Measurements from ENCODE around the gene PARVA.

PARVA gene

DNA sequence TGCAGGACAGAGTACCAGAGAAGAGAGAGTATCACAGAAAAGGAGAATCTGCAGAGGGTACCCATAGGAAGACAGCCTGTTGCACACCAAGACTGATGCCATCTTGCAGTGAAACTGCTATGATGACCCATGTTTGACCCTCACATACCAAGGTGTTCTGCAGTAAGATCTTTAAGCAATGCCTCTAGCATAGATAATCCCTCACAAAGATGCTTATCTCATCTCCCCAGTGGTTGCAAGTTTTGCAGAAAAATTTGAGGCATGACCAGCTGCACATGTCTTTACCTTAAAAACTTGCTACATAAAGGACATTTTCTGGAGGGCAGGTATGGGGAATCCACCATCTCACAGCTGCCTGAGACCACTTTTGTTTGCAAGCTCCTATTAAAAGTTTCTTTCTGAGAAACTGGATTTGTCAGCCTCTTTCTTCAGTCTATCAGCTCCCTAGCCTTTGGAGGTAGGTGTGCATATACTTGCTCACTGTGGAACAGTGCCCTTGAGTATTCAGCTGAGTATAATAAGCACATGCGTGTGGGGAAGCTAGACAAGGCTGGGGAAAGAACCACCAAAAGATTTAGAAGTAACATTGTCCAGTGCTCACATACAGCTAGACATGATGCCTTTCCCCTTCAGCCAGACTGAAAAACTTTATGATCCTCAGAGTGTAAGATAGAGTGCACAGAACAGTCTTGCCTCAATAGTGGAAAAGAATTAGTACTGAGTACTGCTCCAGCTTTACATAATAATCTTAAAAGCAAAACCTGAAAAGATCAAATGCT is 196.5 kb downstream of the PARVA start:
- no peak overlapping the region for H3K27ac ChIP-seq
- TF ChIP-seq ZFX (IDR thresholded peaks at IDR 0.05; ENCODE audit: borderline replicate concordance) (no peak), CTCF (IDR thresholded peaks at IDR 0.05) (no peak)

GRCh38 chr11:12577725-12578644 is 200.6 kb downstream of the PARVA start:
- H3K27ac ChIP-seq = no peak overlapping the region
- TF ChIP-seq CTCF (IDR thresholded peaks at IDR 0.05) (no peak), ZFX (IDR thresholded peaks at IDR 0.05; ENCODE audit: borderline replicate concordance) (no peak)

DNA sequence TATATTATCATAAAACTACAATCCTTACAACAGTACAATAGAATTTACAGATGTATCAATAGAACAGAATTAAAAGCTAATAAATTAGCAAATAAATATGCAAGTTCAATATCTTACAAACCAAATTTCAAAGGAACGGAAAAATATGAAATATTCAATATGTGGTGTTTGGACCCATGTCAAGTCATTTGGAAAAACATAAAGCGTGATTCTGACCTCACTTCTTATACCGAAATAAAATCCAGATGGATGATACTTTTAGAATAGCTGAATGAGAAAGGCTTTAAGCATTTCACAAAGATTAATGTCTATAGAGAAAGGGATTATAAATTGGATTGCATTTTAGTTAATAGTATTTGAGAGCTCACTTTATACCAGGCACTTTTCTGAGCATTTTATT is 204.0 kb downstream of the PARVA start:
- TF ChIP-seq CTCF (IDR thresholded peaks at IDR 0.05) (no peak), ZFX (IDR thresholded peaks at IDR 0.05; ENCODE audit: borderline replicate concordance) (no peak)
- no peak overlapping the region for H3K27ac ChIP-seq

GRCh38 chr11:12581923-12582322 is 204.6 kb downstream of the PARVA start:
- H3K27ac ChIP-seq = no peak overlapping the region
- TF ChIP-seq CTCF (IDR thresholded peaks at IDR 0.05) = no peak
- TF ChIP-seq ZFX (IDR thresholded peaks at IDR 0.05; ENCODE audit: borderline replicate concordance) = no peak
